HG02763 (cell line): ENCODE data around the gene ATXN1L.
"Not testable (repeated sequence)": the region's sequence is repeated elsewhere in the genome, so short reads cannot be mapped to it uniquely, and the experiment has no call there.

ENCODE experiments used
- ATAC-seq: cut with Tn5 transposase; IDR thresholded peaks from one replicate; pipeline ENCODE4 v1.9.1; 2021; ENCODE audit warnings: mild to moderate bottlenecking, moderate library complexity; ENCODE audit not compliant: unreplicated experiment

Gene ATXN1L

GRCh38 chr16:71885261-71885650, 39.5 kb downstream of the ATXN1L start:
- no peak for ATAC-seq

- no peak for ATAC-seq
These were observed 43.4 kb downstream of the ATXN1L start for GRCh38 chr16:71889147-71889546.

GRCh38 chr16:71893888-71894228, 48.1 kb downstream of the ATXN1L start:
- ATAC-seq, result no peak

- peak; percentile 6 for ATAC-seq
These were observed 48.6 kb downstream of the ATXN1L start for GRCh38 chr16:71894229-71894920.

GRCh38 chr16:71894921-71895678, 49.3 kb downstream of the ATXN1L start, which contains the start of gene IST1:
Gene IST1, plus strand, starts transcription at chr16:71895531. Its CDS starts 20,110 bp downstream, at chr16:71915641.
- ATAC-seq, result peak; percentile 82

- peak; percentile 24 for ATAC-seq
These were observed 50.0 kb downstream of the ATXN1L start for GRCh38 chr16:71895679-71896365.

GRCh38 chr16:71896764-71897368, 51.1 kb downstream of the ATXN1L start:
- no peak for ATAC-seq

- ATAC-seq, result no peak
These were observed 53.4 kb downstream of the ATXN1L start for GRCh38 chr16:71899171-71899570.

- ATAC-seq, result no peak
These were observed 57.0 kb downstream of the ATXN1L start for GRCh38 chr16:71902656-71903365.

GRCh38 chr16:71903608-71904007, 57.8 kb downstream of the ATXN1L start:
- no peak for ATAC-seq

- ATAC-seq, result no peak
These were observed 58.5 kb downstream of the ATXN1L start for GRCh38 chr16:71904239-71904638.

GRCh38 chr16:71905765-71906164, 60.0 kb downstream of the ATXN1L start:
- not testable (repeated sequence) for ATAC-seq
